ENCODE results near the gene DCDC2C. TPM values are rescaled to one million over a fixed set of nuclear protein-coding genes. Genes with fewer than 3 reads are reported as not detected.
A peak's percentile ranks its signal among the peaks of the same experiment; 100 is the strongest.

DCDC2C gene
- total RNA-seq, 1 experiment from 2014 or later, result not detected

GRCh38 chr2:3805201-3805939, 102.0 kb downstream of the DCDC2C start:
- peak; percentile 20 for TF ChIP-seq CTCF (IDR thresholded peaks at IDR 0.05; ENCODE audit: unreplicated experiment)
- ChIA-PET POLR2A (no interaction called here), CTCF (interaction anchor here (0.6 to 2.2 kb wide), 7 partner anchors 13 to 1096 kb away, joined by 3 to 6 read pairs (median 3); no protein-coding TSS in a partner anchor)
- Mint-ChIP-seq H3K9me3 (ENCODE audit: unreplicated experiment) (no peaks in the 10 kb centered on the region), H3K27me3 (ENCODE audit: insufficient read depth, unreplicated experiment) (no peaks in the 10 kb centered on the region), H3K4me1 (ENCODE audit: insufficient read depth, unreplicated experiment) (peaks cover 15% of the 10 kb centered on the region), H3K27ac (ENCODE audit: low read depth, unreplicated experiment) (no peak overlapping the region), H3K4me3 (ENCODE audit: unreplicated experiment) (no peak overlapping the region), H3K36me3 (ENCODE audit: insufficient read depth, unreplicated experiment) (no peaks in the 10 kb centered on the region)
- DNase-seq (ENCODE audit: unreplicated experiment), result peak; percentile 73
- intact Hi-C loops (cut with micrococcal nuclease), result loop anchor here (1.0 kb wide), 1 partner anchor 67 kb away; no protein-coding TSS in a partner anchor
- BruUV-seq (replicated peaks), result no TSS peak

- ChIA-PET CTCF (interaction anchor here (0.5 to 2.2 kb wide), 4 partner anchors 21 to 1568 kb away, joined by 3 to 6 read pairs (median 3); no protein-coding TSS in a partner anchor), POLR2A (no interaction called here)
- H3K27ac Mint-ChIP-seq (ENCODE audit: low read depth, unreplicated experiment), result no peak overlapping the region
- H3K9me3 Mint-ChIP-seq (ENCODE audit: unreplicated experiment), result peaks cover 5% of the 10 kb centered on the region
- DNase-seq (ENCODE audit: unreplicated experiment), result no peak
- no peaks in the 10 kb centered on the region for H3K27me3 Mint-ChIP-seq (ENCODE audit: insufficient read depth, unreplicated experiment)
- peaks cover 15% of the 10 kb centered on the region for H3K4me1 Mint-ChIP-seq (ENCODE audit: insufficient read depth, unreplicated experiment)
- no TSS peak for BruUV-seq (replicated peaks)
- TF ChIP-seq CTCF (IDR thresholded peaks at IDR 0.05; ENCODE audit: unreplicated experiment), result no peak
- intact Hi-C loops (cut with micrococcal nuclease), result no loop called here
- no peak overlapping the region for H3K4me3 Mint-ChIP-seq (ENCODE audit: unreplicated experiment)
- H3K36me3 Mint-ChIP-seq (ENCODE audit: insufficient read depth, unreplicated experiment), result no peaks in the 10 kb centered on the region
These were observed 102.8 kb downstream of the DCDC2C start for GRCh38 chr2:3806168-3806567.

GRCh38 chr2:3806730-3807129, 103.4 kb downstream of the DCDC2C start:
- peak; percentile 60 for DNase-seq (ENCODE audit: unreplicated experiment)
- no peak overlapping the region for H3K27ac Mint-ChIP-seq (ENCODE audit: low read depth, unreplicated experiment)
- H3K36me3 Mint-ChIP-seq (ENCODE audit: insufficient read depth, unreplicated experiment), result no peaks in the 10 kb centered on the region
- peaks cover 15% of the 10 kb centered on the region for H3K4me1 Mint-ChIP-seq (ENCODE audit: insufficient read depth, unreplicated experiment)
- CTCF ChIA-PET, result interaction anchor here (0.5 to 1.6 kb wide), 7 partner anchors 21 to 164 kb away, joined by 3 to 9 read pairs (median 3); no protein-coding TSS in a partner anchor
- H3K27me3 Mint-ChIP-seq (ENCODE audit: insufficient read depth, unreplicated experiment), result no peaks in the 10 kb centered on the region
- no TSS peak for BruUV-seq (replicated peaks)
- H3K9me3 Mint-ChIP-seq (ENCODE audit: unreplicated experiment), result peaks cover 8% of the 10 kb centered on the region
- H3K4me3 Mint-ChIP-seq (ENCODE audit: unreplicated experiment), result no peak overlapping the region
- POLR2A ChIA-PET, result interaction anchor here (2.4 kb wide), 1 partner anchor 18 kb away, joined by 11 read pairs; no protein-coding TSS in a partner anchor
- TF ChIP-seq CTCF (IDR thresholded peaks at IDR 0.05; ENCODE audit: unreplicated experiment), result no peak
- intact Hi-C loops (cut with micrococcal nuclease), result no loop called here

- POLR2A ChIA-PET, result interaction anchor here (2.4 kb wide), 1 partner anchor 17 kb away, joined by 11 read pairs; no protein-coding TSS in a partner anchor
- Mint-ChIP-seq H3K27ac (ENCODE audit: low read depth, unreplicated experiment) (no peak overlapping the region), H3K36me3 (ENCODE audit: insufficient read depth, unreplicated experiment) (no peaks in the 10 kb centered on the region), H3K4me3 (ENCODE audit: unreplicated experiment) (no peak overlapping the region), H3K4me1 (ENCODE audit: insufficient read depth, unreplicated experiment) (peaks cover 15% of the 10 kb centered on the region), H3K27me3 (ENCODE audit: insufficient read depth, unreplicated experiment) (no peaks in the 10 kb centered on the region), H3K9me3 (ENCODE audit: unreplicated experiment) (peaks cover 15% of the 10 kb centered on the region)
- intact Hi-C loops (cut with micrococcal nuclease), result no loop called here
- CTCF ChIA-PET, result interaction anchor here (0.6 to 2.3 kb wide), 10 partner anchors 17 to 163 kb away, joined by 3 to 10 read pairs (median 4); no protein-coding TSS in a partner anchor
- no peak for TF ChIP-seq CTCF (IDR thresholded peaks at IDR 0.05; ENCODE audit: unreplicated experiment)
- no TSS peak for BruUV-seq (replicated peaks)
- peak; percentile 85 for DNase-seq (ENCODE audit: unreplicated experiment)
These were observed 104.5 kb downstream of the DCDC2C start for GRCh38 chr2:3807853-3808252.

All from MCF 10A (cell line).